Esophagus muscularis mucosa (tissue), 4 donors: Measurements from ENCODE around the gene PIGL. TPM values are rescaled to one million over a fixed set of nuclear protein-coding genes. Genes with fewer than 3 reads are reported as not detected.

ENCODE experiments used
- DNase-seq: peaks from one replicate; pipeline ENCODE4 v3.0.0-alpha.2; 2017; ENCODE audit errors: extremely low spot score
- H3K27ac ChIP-seq, 4 donors: fragments of 200-600 bp; sonication (generic); replicated peaks in 1 of 4; 1 replicate in 3 of 4; 2 replicates in 1 of 4; pipeline ENCODE4 v1.5.1; 2016 to 2019; ENCODE audit warnings: mild to moderate bottlenecking in 1 of 4
- H3K27me3 ChIP-seq, 4 donors: fragments of 200-600 bp; sonication (generic); one replicate each; pipeline versions ENCODE4 v1.5.1 to v1.6.0; 2016 to 2019
- H3K36me3 ChIP-seq, 4 donors: fragments of 200-600 bp; sonication (generic); one replicate each; pipeline ENCODE4 v1.5.1; 2016 to 2019
- H3K4me1 ChIP-seq, 4 donors: fragments of 200-600 bp; sonication (generic); one replicate each; pipeline ENCODE4 v1.5.1; 2016 to 2019
- H3K4me3 ChIP-seq, 4 donors: fragments of 200-600 bp; sonication (generic); 1 replicate in 2 of 4; 2 replicates in 2 of 4; pipeline ENCODE4 v1.5.1; 2016 to 2019; ENCODE audit warnings: mild to moderate bottlenecking in 4 of 4, moderate library complexity in 1 of 4
- H3K9me3 ChIP-seq, 4 donors: fragments of 200-600 bp; sonication (generic); 1 replicate in 3 of 4; 2 replicates in 1 of 4; pipeline ENCODE4 v1.5.1; 2016 to 2019
- CTCF ChIP-seq, 3 experiments: fragments of 200-600 bp in 2 of 3; fragments of 450-650 bp in 1 of 3; sonication (generic) in 2 of 3; IDR thresholded peaks; one replicate each; pipeline ENCODE4 v1.5.1; 2017 to 2019; ENCODE audit warnings: antibody characterized with exemption in 3 of 3, mild to moderate bottlenecking in 2 of 3, moderate library complexity in 1 of 3
- EP300 ChIP-seq: sonication (generic); formaldehyde crosslinking; IDR thresholded peaks from one replicate; pipeline ENCODE4 v1.6.1; 2017; ENCODE audit warnings: antibody characterized with exemption
- POLR2A ChIP-seq: fragments of 450-650 bp; IDR thresholded peaks from one replicate; pipeline ENCODE4 v1.6.1; 2017; ENCODE audit warnings: antibody characterized with exemption, moderate library complexity, mild to moderate bottlenecking, low read depth
- POLR2AphosphoS5 ChIP-seq, 2 donors: sonication (generic); formaldehyde crosslinking; IDR thresholded peaks; one replicate each; pipeline ENCODE4 v1.6.1; 2017; ENCODE audit warnings: antibody characterized with exemption in 2 of 2
- WGBS: methylation state at CpG from one replicate; pipeline ENCODE4 v1.1.5; 2018; 5-methylcytosine and 5-hydroxymethylcytosine counted together
- intact Hi-C: fragments of 100-400 bp; cut with DNase I; formaldehyde crosslinking; loops from one replicate; pipeline ENCODE4 v1.15.1; 2023
- total RNA-seq, 4 donors: library from RNA; depleted of rRNA; stranded (reverse); fragments of >200 nt; gene quantifications; one replicate each; pipeline versions ENCODE4 v1.1.0 to v1.2.1, GENCODE V29; 2016

Gene PIGL
- total RNA-seq, 4 donors from 2014 or later: 10.0 to 21.7 (median 16.5) TPM

GRCh38 chr17:16212793-16213192 lies 4.2 kb upstream of the PIGL start:
- H3K36me3 ChIP-seq: no peaks in the 10 kb centered on the region
- H3K4me3 ChIP-seq: no peak overlapping the region
- H3K9me3 ChIP-seq: no peaks in the 10 kb centered on the region
- DNase-seq: no peak
- peaks cover 36 to 63% (median 55%) of the 10 kb centered on the region in 4 donors for H3K4me1 ChIP-seq
- 90% methylated on average over 6 of the region's 6 CpGs for WGBS
- no peaks in the 10 kb centered on the region for H3K27me3 ChIP-seq
- H3K27ac ChIP-seq: no peak overlapping the region
- TF ChIP-seq EP300 (no peak), CTCF (IDR thresholded peaks at IDR 0.05) (no peak), POLR2A (no peak), POLR2AphosphoS5 (IDR thresholded peaks at IDR 0.05) (no peak)
- intact Hi-C loops: loop anchor here (10.0 kb wide), 1 partner anchor 142 kb away; the partner anchor contains the start of gene CENPV

- Histone ChIP-seq H3K9me3 (no peaks in the 10 kb centered on the region), H3K4me3 (peak overlapping the region; percentile 91 to 99 (median 99)), H3K27me3 (no peaks in the 10 kb centered on the region), H3K36me3 (peaks cover 0 to 7% (median 0%) of the 10 kb centered on the region in 4 donors), H3K4me1 (peaks cover 43 to 68% (median 64%) of the 10 kb centered on the region in 4 donors), H3K27ac (peak overlapping the region; percentile 91 to 99 (median 96))
- TF ChIP-seq POLR2A (no peak), CTCF (IDR thresholded peaks at IDR 0.05) (no peak), POLR2AphosphoS5 (IDR thresholded peaks at IDR 0.05) (no peak), EP300 (no peak)
- no peak for DNase-seq
- WGBS: 4% methylated on average over 16 of the region's 16 CpGs
- intact Hi-C loops: loop anchor here (10.0 kb wide), 1 partner anchor 140 kb away; the partner anchor contains the start of gene CENPV
These were observed 2.6 kb upstream of the PIGL start for GRCh38 chr17:16214190-16215001.

GRCh38 chr17:16215002-16215272 lies 2.1 kb upstream of the PIGL start:
- 0% methylated on average over 14 of the region's 27 CpGs for WGBS
- intact Hi-C loops: loop anchor here (10.0 kb wide), 1 partner anchor 140 kb away; the partner anchor contains the start of gene CENPV
- Histone ChIP-seq H3K4me1 (peaks cover 43 to 68% (median 64%) of the 10 kb centered on the region in 4 donors), H3K9me3 (no peaks in the 10 kb centered on the region), H3K4me3 (peak overlapping the region; percentile 91 to 99 (median 99)), H3K27ac (peak overlapping the region; percentile 91 to 99 (median 96)), H3K36me3 (peaks cover 0 to 10% (median 0%) of the 10 kb centered on the region in 4 donors), H3K27me3 (no peaks in the 10 kb centered on the region)
- DNase-seq: no peak
- no peak for TF ChIP-seq CTCF (IDR thresholded peaks at IDR 0.05)
- TF ChIP-seq EP300: no peak
- no peak for TF ChIP-seq POLR2AphosphoS5 (IDR thresholded peaks at IDR 0.05)
- TF ChIP-seq POLR2A: no peak

GRCh38 chr17:16215273-16215964 lies 1.6 kb upstream of the PIGL start, which contains the start of gene NCOR1:
Gene NCOR1 (minus strand): TSS chr17:16215534. CDS start chr17:16194569, 20,965 bp downstream.
- 0% methylated on average over 8 of the region's 82 CpGs for WGBS
- intact Hi-C loops: loop anchor here (10.0 kb wide), 1 partner anchor 139 kb away; the partner anchor contains the start of gene CENPV
- peak; percentile 94 for DNase-seq
- Histone ChIP-seq H3K9me3 (no peaks in the 10 kb centered on the region), H3K36me3 (peaks cover 0 to 10% (median 0%) of the 10 kb centered on the region in 4 donors), H3K4me1 (peaks cover 43 to 68% (median 64%) of the 10 kb centered on the region in 4 donors), H3K27me3 (no peaks in the 10 kb centered on the region), H3K4me3 (peak within 1 kb of the TSS; percentile 91 to 99 (median 99)), H3K27ac (peak within 1 kb of the TSS; percentile 91 to 99 (median 96))
- TF ChIP-seq EP300 (no peak), CTCF (IDR thresholded peaks at IDR 0.05) (peak; percentile 26 to 47 (median 33)), POLR2A (peak; percentile 41), POLR2AphosphoS5 (IDR thresholded peaks at IDR 0.05) (peak; percentile 66 to 90)
